ENCODE measurements around the gene CACNA2D2. TPM values are rescaled to one million over a fixed set of nuclear protein-coding genes. Genes with fewer than 3 reads are reported as not detected.

CACNA2D2 gene
- total RNA-seq, 1 donor from 2014 or later: 5.0 TPM

DNA sequence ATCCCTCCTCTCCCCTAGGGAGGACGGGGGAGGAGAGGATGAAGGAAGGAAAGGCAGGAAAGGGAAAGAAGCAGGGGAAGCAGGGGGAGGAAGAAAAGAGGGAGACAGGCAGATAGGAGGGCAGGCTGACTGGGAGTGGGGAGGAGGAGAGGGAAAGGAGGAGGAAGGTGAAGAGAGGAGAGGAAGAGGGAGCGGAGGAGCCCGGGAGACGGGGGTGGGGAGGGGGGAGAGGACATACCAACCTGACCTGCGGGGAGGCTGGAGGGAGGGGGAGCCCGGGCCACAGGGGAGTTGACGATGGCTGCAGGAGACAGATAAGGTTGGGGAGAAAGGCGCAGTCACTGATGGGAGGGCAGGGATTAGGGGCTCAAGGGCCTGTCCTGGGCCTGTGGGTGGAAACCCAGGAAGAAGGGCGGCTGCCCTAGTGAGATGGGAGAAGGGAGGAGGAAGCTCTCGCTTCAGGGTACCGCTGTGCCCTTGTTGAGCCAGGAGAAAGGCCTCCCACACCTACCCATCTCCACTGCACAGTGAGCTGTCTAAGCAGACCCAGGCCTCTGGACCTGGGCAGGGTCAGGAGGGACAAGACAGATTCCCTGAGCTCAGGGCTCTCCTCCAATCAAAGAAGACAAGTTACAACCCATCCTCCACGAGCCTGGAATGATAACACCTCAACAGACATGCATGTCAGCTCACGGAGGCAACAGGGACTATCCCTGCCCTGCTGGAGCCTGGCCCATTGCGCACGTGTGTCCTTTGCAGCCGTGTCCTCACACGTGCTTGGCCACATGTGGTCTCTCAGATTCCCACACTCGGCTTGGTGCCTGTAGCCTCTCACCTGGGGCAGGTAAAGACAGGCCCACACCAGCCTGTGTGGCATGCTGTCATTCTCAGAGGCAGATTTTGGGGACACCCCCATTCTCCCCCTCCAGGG lies 36.2 kb upstream of the CACNA2D2 start:
- Mint-ChIP-seq H3K27ac (ENCODE audit: unreplicated experiment) (no peak overlapping the region), H3K9me3 (ENCODE audit: unreplicated experiment) (peaks cover 2% of the 10 kb centered on the region), H3K4me3 (ENCODE audit: unreplicated experiment) (no peak overlapping the region), H3K36me3 (ENCODE audit: unreplicated experiment) (no peaks in the 10 kb centered on the region), H3K4me1 (ENCODE audit: low read depth, unreplicated experiment) (no peaks in the 10 kb centered on the region), H3K27me3 (ENCODE audit: unreplicated experiment) (peaks cover 18% of the 10 kb centered on the region)
- no peak for DNase-seq
- TF ChIP-seq, protein P1, sequence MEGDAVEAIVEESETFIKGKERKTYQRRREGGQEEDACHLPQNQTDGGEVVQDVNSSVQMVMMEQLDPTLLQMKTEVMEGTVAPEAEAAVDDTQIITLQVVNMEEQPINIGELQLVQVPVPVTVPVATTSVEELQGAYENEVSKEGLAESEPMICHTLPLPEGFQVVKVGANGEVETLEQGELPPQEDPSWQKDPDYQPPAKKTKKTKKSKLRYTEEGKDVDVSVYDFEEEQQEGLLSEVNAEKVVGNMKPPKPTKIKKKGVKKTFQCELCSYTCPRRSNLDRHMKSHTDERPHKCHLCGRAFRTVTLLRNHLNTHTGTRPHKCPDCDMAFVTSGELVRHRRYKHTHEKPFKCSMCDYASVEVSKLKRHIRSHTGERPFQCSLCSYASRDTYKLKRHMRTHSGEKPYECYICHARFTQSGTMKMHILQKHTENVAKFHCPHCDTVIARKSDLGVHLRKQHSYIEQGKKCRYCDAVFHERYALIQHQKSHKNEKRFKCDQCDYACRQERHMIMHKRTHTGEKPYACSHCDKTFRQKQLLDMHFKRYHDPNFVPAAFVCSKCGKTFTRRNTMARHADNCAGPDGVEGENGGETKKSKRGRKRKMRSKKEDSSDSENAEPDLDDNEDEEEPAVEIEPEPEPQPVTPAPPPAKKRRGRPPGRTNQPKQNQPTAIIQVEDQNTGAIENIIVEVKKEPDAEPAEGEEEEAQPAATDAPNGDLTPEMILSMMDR (IDR thresholded peaks at IDR 0.05; ENCODE audit: partially characterized antibody, unreplicated experiment): no peak

DNA sequence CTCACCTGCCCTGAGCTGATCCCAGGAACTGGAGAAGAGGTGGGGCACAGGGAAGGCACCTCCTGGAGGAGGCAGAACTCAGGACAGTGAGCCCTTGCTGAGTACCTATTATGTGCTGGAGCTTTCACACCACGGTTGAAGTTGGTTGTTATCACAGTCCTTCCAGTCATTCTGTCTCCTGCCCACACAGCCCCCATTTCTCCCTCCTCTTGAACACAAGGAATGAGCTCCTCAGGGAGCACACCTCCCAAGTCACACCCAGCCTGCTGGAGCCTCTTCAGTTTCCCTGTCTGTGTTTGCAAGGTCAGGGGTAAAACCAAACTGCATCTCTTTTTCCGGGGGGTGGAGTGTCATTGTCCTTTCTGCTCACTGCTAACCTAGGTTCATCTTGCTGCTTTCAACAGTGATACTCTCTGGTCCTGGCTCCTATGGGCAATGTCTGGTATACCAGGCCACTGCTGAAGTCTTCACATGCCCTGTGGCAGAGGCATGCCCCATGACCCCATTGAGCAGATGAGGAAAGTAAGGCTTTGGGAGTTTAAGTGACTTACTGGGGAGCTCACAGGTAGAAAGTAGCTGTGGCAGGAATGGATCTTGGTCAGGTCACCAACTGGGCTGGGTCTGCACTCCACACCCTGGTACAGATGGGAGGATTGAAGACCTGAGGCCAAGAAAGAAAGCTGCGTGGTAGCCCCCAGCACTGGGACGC lies 34.1 kb upstream of the CACNA2D2 start:
- peaks cover 11% of the 10 kb centered on the region for H3K4me1 Mint-ChIP-seq (ENCODE audit: low read depth, unreplicated experiment)
- no peak overlapping the region for H3K27ac Mint-ChIP-seq (ENCODE audit: unreplicated experiment)
- peaks cover 10% of the 10 kb centered on the region for H3K9me3 Mint-ChIP-seq (ENCODE audit: unreplicated experiment)
- H3K4me3 Mint-ChIP-seq (ENCODE audit: unreplicated experiment): no peak overlapping the region
- no peak for DNase-seq
- no peaks in the 10 kb centered on the region for H3K36me3 Mint-ChIP-seq (ENCODE audit: unreplicated experiment)
- TF ChIP-seq, protein P1 (IDR thresholded peaks at IDR 0.05; ENCODE audit: partially characterized antibody, unreplicated experiment): no peak
- peaks cover 18% of the 10 kb centered on the region for H3K27me3 Mint-ChIP-seq (ENCODE audit: unreplicated experiment)

DNA sequence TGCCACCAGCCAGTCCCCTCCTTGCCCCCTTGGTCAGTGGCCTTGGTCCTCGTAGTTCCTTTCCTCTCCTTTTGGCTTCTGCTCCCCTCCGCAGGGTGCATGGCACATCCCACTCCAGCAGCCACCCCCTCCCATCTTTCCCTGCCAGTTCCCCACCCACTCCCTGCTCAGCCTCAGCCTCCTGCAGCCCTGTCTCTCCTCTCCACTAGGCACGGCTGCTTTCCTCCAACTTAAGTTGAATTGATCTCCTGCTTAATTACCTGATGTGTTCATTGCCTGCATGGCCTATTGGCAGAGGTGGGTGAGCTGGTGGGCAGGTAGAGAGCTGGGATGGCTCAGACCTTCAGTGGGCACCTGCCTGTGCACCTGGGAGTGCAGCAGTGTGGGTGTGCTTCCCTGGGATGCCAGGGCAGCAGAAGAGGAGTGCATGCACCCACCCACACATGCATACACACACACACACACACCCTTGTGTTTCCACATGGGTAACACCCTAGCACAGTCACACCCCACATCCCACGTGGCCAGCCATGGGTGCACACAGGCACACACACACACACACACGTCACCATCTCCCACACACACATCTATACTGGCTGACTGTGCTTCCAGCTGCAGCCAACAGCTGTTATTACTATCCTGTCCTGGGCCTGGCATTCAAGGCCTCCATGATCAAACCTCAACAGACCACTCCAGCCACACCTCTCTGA lies 33.2 kb upstream of the CACNA2D2 start:
- no peak for DNase-seq
- H3K27me3 Mint-ChIP-seq (ENCODE audit: unreplicated experiment): peaks cover 24% of the 10 kb centered on the region
- peaks cover 18% of the 10 kb centered on the region for H3K4me1 Mint-ChIP-seq (ENCODE audit: low read depth, unreplicated experiment)
- no peak overlapping the region for H3K27ac Mint-ChIP-seq (ENCODE audit: unreplicated experiment)
- H3K9me3 Mint-ChIP-seq (ENCODE audit: unreplicated experiment): peaks cover 13% of the 10 kb centered on the region
- H3K36me3 Mint-ChIP-seq (ENCODE audit: unreplicated experiment): no peaks in the 10 kb centered on the region
- H3K4me3 Mint-ChIP-seq (ENCODE audit: unreplicated experiment): no peak overlapping the region
- TF ChIP-seq, protein P1 (IDR thresholded peaks at IDR 0.05; ENCODE audit: partially characterized antibody, unreplicated experiment): no peak

DNA sequence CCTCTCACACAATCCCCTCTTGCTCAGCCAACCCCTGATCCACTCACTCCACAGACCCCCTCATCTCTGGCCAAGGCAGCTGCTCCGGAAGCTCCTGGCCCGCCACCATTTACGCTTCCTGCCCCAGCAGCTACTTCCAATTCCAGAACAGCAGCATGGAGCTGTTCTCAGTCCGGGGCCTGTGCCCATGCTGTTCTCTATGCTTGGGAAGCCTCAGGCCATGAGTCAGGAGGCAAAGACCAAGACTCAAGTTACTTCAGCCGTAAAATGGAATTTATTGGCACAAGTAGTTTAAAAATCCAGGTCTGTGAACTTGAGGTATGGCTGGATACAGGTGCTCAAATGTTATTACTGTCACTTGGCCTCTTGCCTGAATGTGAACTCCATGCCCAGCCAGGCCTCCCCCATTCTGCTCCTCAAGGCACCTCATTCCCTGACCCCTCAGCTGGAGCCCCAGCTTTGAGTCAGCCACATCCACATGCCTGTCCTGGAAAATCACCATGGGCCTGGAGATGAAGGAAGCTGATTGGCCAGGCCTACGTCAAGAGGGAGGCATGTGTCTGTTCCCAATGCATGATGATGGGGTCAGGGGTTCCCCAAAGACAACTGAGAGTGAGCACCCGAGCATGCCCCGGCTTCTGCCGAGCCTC lies 31.4 kb upstream of the CACNA2D2 start:
- Mint-ChIP-seq H3K4me1 (ENCODE audit: low read depth, unreplicated experiment) (peaks cover 19% of the 10 kb centered on the region), H3K9me3 (ENCODE audit: unreplicated experiment) (peaks cover 13% of the 10 kb centered on the region), H3K27me3 (ENCODE audit: unreplicated experiment) (peaks cover 22% of the 10 kb centered on the region), H3K36me3 (ENCODE audit: unreplicated experiment) (no peaks in the 10 kb centered on the region), H3K4me3 (ENCODE audit: unreplicated experiment) (no peak overlapping the region), H3K27ac (ENCODE audit: unreplicated experiment) (no peak overlapping the region)
- no peak for DNase-seq
- TF ChIP-seq, protein P1 (IDR thresholded peaks at IDR 0.05; ENCODE audit: partially characterized antibody, unreplicated experiment): no peak

All from glutamatergic neuron (in vitro differentiated cells).